B cell (primary cell): ENCODE measurements around the gene ZBED1. TPM values are rescaled to one million over a fixed set of nuclear protein-coding genes. Genes with fewer than 3 reads are reported as not detected.

Experiments
- ATAC-seq: fragments of 200-7000 bp; cut with Tn5 transposase; one replicate; pipeline ENCODE4 v1.10.0; 2021; ENCODE audit warnings: low read depth, mild to moderate bottlenecking, moderate number of reproducible peaks, moderate library complexity
- CTCF ChIA-PET: fragments of 350-600 bp; sonication (Branson Sonifier 250); formaldehyde crosslinking; loops from one replicate; lab custom pipeline; 2021; ENCODE audit warnings: antibody characterized with exemption, inconsistent platforms; lab: Charles Lee
- POLR2A ChIA-PET: fragments of 350-600 bp; sonication (Branson Sonifier 250); formaldehyde crosslinking; loops from one replicate; lab custom pipeline; 2021; ENCODE audit warnings: antibody characterized with exemption; lab: Charles Lee
- DNase-seq: peaks from one replicate; pipeline ENCODE4 v3.0.0; 2013
- H2AFZ ChIP-seq: 2 replicates; pipeline ENCODE4 v1.6.1; 2012; ENCODE audit warnings: mild to moderate bottlenecking, low read depth, low read length; ENCODE audit not compliant: insufficient read depth, poor library complexity, severe bottlenecking
- H3K27ac ChIP-seq, 2 donors: 1 replicate in 1 of 2; 2 replicates in 1 of 2; pipeline ENCODE4 v1.5.1; 2012 to 2013; ENCODE audit warnings: low read length in 2 of 2, mild to moderate bottlenecking in 2 of 2, moderate library complexity in 1 of 2
- H3K27me3 ChIP-seq, 4 experiments: fragments of 200-600 bp in 1 of 4; sonication (generic) in 1 of 4; replicated peaks in 1 of 4; 1 replicate in 2 of 4; 2 replicates in 2 of 4; pipeline versions ENCODE4 v1.6.1 to v1.7.0; 2013 to 2016; ENCODE audit warnings: low read length in 3 of 4, mild to moderate bottlenecking in 2 of 4, mixed read lengths in 1 of 4, moderate library complexity in 1 of 4; ENCODE audit not compliant: insufficient read depth in 4 of 4, control insufficient read depth in 3 of 4; ENCODE audit errors: control extremely low read depth in 1 of 4
- H3K36me3 ChIP-seq, 2 experiments: replicated peaks in 1 of 2; 1 replicate in 1 of 2; 2 replicates in 1 of 2; pipeline versions ENCODE4 v1.6.1 to v1.7.1; 2013; ENCODE audit warnings: low read length in 1 of 2; ENCODE audit not compliant: insufficient read depth in 2 of 2, control insufficient read depth in 1 of 2; ENCODE audit errors: control extremely low read depth in 1 of 2, extremely low read depth in 1 of 2
- H3K4me1 ChIP-seq, 2 donors: fragments of 200-600 bp in 1 of 2; sonication (generic) in 1 of 2; 1 replicate in 1 of 2; 2 replicates in 1 of 2; pipeline versions ENCODE4 v1.5.1 to v1.6.1; 2013 to 2017; ENCODE audit warnings: low read length in 2 of 2; ENCODE audit not compliant: control insufficient read depth in 2 of 2, insufficient read depth in 2 of 2
- H3K4me2 ChIP-seq: replicated peaks from 2 replicates; pipeline ENCODE3; 2012; ENCODE audit warnings: mild to moderate bottlenecking, low read depth, low read length; ENCODE audit not compliant: poor library complexity, severe bottlenecking
- H3K4me3 ChIP-seq, 5 experiments: fragments of 200-600 bp in 1 of 5; sonication (generic) in 1 of 5; 1 replicate in 3 of 5; 2 replicates in 2 of 5; pipeline versions ENCODE4 v1.5.1 to v1.7.0; 2011 to 2016; ENCODE audit warnings: low read length in 4 of 5, mild to moderate bottlenecking in 4 of 5, low read depth in 2 of 5, control low read depth in 1 of 5, moderate library complexity in 1 of 5; ENCODE audit not compliant: insufficient read depth in 1 of 5; ENCODE audit errors: control extremely low read depth in 1 of 5, extremely low read depth in 1 of 5
- H3K79me2 ChIP-seq: fragments of 200-600 bp; sonication (generic); one replicate; pipeline ENCODE4 v1.6.0; 2016; ENCODE audit warnings: low read length; ENCODE audit not compliant: control insufficient read depth, insufficient read depth
- H3K9ac ChIP-seq: fragments of 200-600 bp; sonication (generic); 2 replicates; pipeline ENCODE4 v1.6.1; 2017; ENCODE audit warnings: mild to moderate bottlenecking, low read length, moderate library complexity
- H3K9me3 ChIP-seq, 3 donors: one replicate each; pipeline versions ENCODE4 v1.6.1 to v1.7.1; 2013; ENCODE audit warnings: low read length in 2 of 3; ENCODE audit not compliant: control insufficient read depth in 2 of 3, insufficient read depth in 1 of 3; ENCODE audit errors: control extremely low read depth in 1 of 3
- H4K20me1 ChIP-seq: 2 replicates; pipeline ENCODE4 v1.6.0; 2012; ENCODE audit warnings: mild to moderate bottlenecking, low read length; ENCODE audit not compliant: insufficient read depth, control insufficient read depth, poor library complexity, severe bottlenecking
- H3K27ac Mint-ChIP-seq: one replicate; pipeline ENCODE4 v1.8.0; 2021; ENCODE audit warnings: mixed read lengths
- H3K27me3 Mint-ChIP-seq: one replicate; pipeline ENCODE4 v1.8.0; 2021; ENCODE audit warnings: mixed read lengths
- H3K4me1 Mint-ChIP-seq: one replicate; pipeline ENCODE4 v1.8.0; 2021; ENCODE audit warnings: mixed read lengths
- H3K4me3 Mint-ChIP-seq: one replicate; pipeline ENCODE4 v1.8.0; 2021; ENCODE audit warnings: mixed read lengths
- H3K9me3 Mint-ChIP-seq: one replicate; pipeline ENCODE4 v1.8.0; 2022; ENCODE audit warnings: mixed read lengths; ENCODE audit not compliant: insufficient read depth
- EZH2 ChIP-seq: IDR thresholded peaks from 2 replicates; pipeline ENCODE4 v1.6.1; 2012; ENCODE audit warnings: borderline replicate concordance, low read depth, mild to moderate bottlenecking, moderate library complexity, low read length; ENCODE audit not compliant: insufficient read depth, poor library complexity, severe bottlenecking
- WGBS: methylation state at CpG from one replicate; pipeline ENCODE4 v1.1.5; 2013; ENCODE audit warnings: missing lambda C conversion rate; ENCODE audit not compliant: insufficient coverage; 5-methylcytosine and 5-hydroxymethylcytosine counted together
- intact Hi-C: fragments of 100-400 bp; cut with micrococcal nuclease; formaldehyde crosslinking; loops from one replicate; pipeline ENCODE4 v1.10.0; 2022
- polyA plus RNA-seq: library from polyadenylated mRNA; depleted of rRNA; stranded (reverse); fragments of >200 nt; gene quantifications from 2 replicates; pipeline ENCODE4 v1.2.3, GENCODE V29; 2012
- total RNA-seq, 2 donors: library from RNA; stranded (reverse); fragments of 120-200 nt in 1 of 2; gene quantifications; 1 replicate in 1 of 2; 2 replicates in 1 of 2; pipeline versions ENCODE4 v1.2.3 to v1.2.4, GENCODE V29; 2013 to 2022
- TF ChIP-seq, protein P1 (sequence below): fragments of 200-600 bp; IDR thresholded peaks from one replicate; pipeline ENCODE4 v1.8.0; 2022; ENCODE audit warnings: antibody characterized with exemption, mild to moderate bottlenecking

Gene ZBED1
- total and polyA plus RNA-seq, 2 donors (not counting 1 experiment from before 2014, with no cell fraction given), result 20.3 to 44.7 TPM

DNA sequence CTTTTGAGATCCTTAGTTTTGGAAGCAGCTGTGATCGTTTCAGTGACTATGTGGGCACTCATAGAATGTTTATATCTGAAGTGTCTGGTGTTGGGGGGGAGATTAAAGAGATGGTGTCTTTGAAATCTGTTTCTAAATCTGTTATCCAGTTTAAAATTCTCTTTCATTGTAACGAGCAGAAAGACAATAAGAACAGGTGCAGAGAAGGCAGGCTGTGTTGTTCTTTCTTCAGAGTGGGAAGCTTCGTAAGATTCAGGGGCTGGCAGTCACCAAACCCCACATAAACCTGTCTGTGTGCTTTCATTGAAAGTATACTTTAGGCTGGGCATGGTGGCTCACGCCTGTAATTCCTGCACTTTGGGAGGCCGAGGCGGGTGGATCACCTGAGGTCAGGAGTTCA, 16.3 kb upstream of the ZBED1 start:
- intact Hi-C loops, result loop anchor here (5.0 kb wide), 2 partner anchors 75 to 90 kb away; no protein-coding TSS in a partner anchor
- peak overlapping the region; percentile 11 for H2AFZ ChIP-seq
- peaks cover 40% of the 10 kb centered on the region for H3K4me1 Mint-ChIP-seq

DNA sequence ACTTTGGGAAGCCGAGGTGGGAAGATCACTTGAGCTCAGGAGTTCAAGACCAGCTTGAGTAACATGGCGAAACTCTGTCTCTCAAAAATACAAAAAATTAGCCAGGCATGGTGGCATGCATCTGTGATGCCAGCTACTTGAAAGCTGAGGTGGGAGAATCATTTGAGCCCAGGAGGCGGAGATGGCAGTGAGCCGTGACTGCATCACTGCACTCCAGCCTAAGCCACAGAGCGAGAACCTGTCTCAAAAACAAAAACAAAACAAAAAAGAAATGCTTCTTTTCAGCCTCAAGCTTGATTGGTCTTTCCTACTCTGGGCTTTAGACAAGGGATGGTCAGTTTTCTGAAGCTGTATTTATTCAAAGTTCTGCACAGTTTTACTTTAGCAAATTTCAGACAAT, 15.8 kb upstream of the ZBED1 start:
- ATAC-seq (peak; percentile 66), DNase-seq (peak; percentile 78)
- no peaks in the 10 kb centered on the region for H3K79me2 ChIP-seq
- no peak for TF ChIP-seq EZH2
- TF ChIP-seq, protein P1, sequence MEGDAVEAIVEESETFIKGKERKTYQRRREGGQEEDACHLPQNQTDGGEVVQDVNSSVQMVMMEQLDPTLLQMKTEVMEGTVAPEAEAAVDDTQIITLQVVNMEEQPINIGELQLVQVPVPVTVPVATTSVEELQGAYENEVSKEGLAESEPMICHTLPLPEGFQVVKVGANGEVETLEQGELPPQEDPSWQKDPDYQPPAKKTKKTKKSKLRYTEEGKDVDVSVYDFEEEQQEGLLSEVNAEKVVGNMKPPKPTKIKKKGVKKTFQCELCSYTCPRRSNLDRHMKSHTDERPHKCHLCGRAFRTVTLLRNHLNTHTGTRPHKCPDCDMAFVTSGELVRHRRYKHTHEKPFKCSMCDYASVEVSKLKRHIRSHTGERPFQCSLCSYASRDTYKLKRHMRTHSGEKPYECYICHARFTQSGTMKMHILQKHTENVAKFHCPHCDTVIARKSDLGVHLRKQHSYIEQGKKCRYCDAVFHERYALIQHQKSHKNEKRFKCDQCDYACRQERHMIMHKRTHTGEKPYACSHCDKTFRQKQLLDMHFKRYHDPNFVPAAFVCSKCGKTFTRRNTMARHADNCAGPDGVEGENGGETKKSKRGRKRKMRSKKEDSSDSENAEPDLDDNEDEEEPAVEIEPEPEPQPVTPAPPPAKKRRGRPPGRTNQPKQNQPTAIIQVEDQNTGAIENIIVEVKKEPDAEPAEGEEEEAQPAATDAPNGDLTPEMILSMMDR, result no peak
- H3K27ac Mint-ChIP-seq, result peak overlapping the region; percentile 88
- peak overlapping the region; percentile 44 for H3K4me2 ChIP-seq
- no peaks in the 10 kb centered on the region for H3K27me3 ChIP-seq
- H3K4me3 Mint-ChIP-seq, result peak overlapping the region; percentile 72
- intact Hi-C loops, result loop anchor here (1.0 to 5.0 kb wide), 3 partner anchors 16 to 91 kb away; partner anchors contain the start of genes DHRSX and ZBED1
- peak overlapping the region; percentile 11 for H2AFZ ChIP-seq
- no peaks in the 10 kb centered on the region for H3K9me3 Mint-ChIP-seq
- peaks cover 53 to 59% of the 10 kb centered on the region in 2 donors for H3K4me1 ChIP-seq
- peaks cover 0 to 3% (median 0%) of the 10 kb centered on the region in 3 donors for H3K9me3 ChIP-seq
- ChIA-PET POLR2A (no interaction called here), CTCF (no interaction called here)
- H3K27me3 Mint-ChIP-seq, result no peaks in the 10 kb centered on the region
- peak overlapping the region; percentile 22 to 31 for H3K27ac ChIP-seq
- no peak overlapping the region for H3K9ac ChIP-seq
- H3K4me1 Mint-ChIP-seq, result peaks cover 40% of the 10 kb centered on the region
- no peaks in the 10 kb centered on the region for H4K20me1 ChIP-seq
- WGBS, result 20% methylated on average over 3 of the region's 5 CpGs
- H3K36me3 ChIP-seq, result no peaks in the 10 kb centered on the region
- H3K4me3 ChIP-seq, result no peak overlapping the region

More for the DNA sequence above, 16.3 kb upstream of the ZBED1 start:
- H3K9me3 Mint-ChIP-seq, result no peaks in the 10 kb centered on the region
- ATAC-seq (peak; percentile 22), DNase-seq (no peak)
- H3K27me3 Mint-ChIP-seq, result no peaks in the 10 kb centered on the region
- no peaks in the 10 kb centered on the region for H3K36me3 ChIP-seq
- peaks cover 0 to 3% (median 0%) of the 10 kb centered on the region in 3 donors for H3K9me3 ChIP-seq
- H3K4me1 ChIP-seq, result peaks cover 58 to 63% of the 10 kb centered on the region in 2 donors
- peak overlapping the region; percentile 22 to 31 for H3K27ac ChIP-seq
- H3K4me3 Mint-ChIP-seq, result peak overlapping the region; percentile 72
- H4K20me1 ChIP-seq, result no peaks in the 10 kb centered on the region
- TF ChIP-seq, protein P1, result no peak
- no peak for TF ChIP-seq EZH2
- H3K9ac ChIP-seq, result no peak overlapping the region
- H3K27ac Mint-ChIP-seq, result peak overlapping the region; percentile 88
- H3K79me2 ChIP-seq, result no peaks in the 10 kb centered on the region
- 11% methylated on average over 1 of the region's 6 CpGs for WGBS
- ChIA-PET CTCF (no interaction called here), POLR2A (no interaction called here)
- no peaks in the 10 kb centered on the region for H3K27me3 ChIP-seq
- H3K4me3 ChIP-seq, result no peak overlapping the region
- H3K4me2 ChIP-seq, result peak overlapping the region; percentile 44
